ENCODE data around the gene OR51B2.
"Not testable (repeated sequence)": the region's sequence is repeated elsewhere in the genome, so short reads cannot be mapped to it uniquely, and the experiment has no call there.

The OR51B2 gene

DNA sequence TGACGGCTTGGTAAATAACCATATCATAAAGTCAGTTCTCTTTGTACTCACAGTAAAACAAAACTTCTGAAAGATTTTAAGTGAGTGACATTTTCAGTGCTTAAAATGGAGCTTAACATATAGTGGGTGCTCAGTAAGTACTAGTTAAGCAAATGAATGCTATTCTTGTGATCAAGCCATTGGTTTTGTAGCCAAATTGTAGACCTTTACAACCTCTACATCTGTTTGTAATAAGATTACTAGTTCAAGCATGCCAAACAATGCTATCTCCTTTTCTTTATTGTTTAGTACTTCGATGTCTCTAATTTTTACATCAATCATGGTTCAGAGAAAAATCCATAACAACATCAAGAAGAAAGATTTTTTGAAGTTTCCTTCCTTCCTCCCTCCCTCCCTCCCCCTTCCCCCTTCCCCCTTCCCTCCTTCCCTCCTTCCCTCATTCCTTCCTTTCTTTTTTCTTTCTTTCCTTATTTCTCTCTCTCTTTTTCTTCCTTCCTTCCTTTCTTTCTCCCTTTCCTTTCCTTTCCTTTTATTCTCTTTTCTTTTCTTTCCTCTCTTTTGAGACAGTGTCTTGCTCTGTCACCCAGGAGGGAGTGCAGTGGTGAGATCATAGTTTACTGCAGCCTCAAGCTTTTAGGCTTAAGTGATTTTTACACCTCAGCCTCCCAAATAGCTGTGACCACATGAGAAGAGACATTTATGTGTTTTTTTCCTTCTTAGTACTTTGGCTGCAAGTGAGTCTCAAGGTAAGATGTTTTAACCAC is 16.7 kb downstream of the OR51B2 start:
- no peak for DNase-seq

DNA sequence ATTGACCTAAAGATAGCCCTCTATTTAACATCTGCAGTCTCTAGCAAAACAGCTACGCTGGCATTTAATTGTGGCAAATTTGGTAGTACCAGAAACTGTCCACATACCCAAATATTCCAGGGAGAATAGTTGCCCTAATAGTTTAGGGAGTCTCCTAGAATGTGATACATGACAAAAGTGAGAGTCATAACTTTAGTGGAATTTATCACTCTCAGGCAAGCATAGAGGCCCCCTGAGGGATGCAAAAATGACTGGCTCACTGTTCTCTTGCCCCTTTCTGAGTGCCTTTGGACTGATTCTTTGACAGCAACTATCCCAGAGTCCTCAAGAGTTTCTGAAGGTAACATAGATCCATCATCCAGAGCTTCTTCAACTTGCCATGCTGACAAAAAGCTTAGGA is 20.1 kb downstream of the OR51B2 start:
- DNase-seq = no peak

- DNase-seq = no peak
Observed at GRCh38 chr11:5303626-5304025, 20.5 kb downstream of the OR51B2 start.

DNA sequence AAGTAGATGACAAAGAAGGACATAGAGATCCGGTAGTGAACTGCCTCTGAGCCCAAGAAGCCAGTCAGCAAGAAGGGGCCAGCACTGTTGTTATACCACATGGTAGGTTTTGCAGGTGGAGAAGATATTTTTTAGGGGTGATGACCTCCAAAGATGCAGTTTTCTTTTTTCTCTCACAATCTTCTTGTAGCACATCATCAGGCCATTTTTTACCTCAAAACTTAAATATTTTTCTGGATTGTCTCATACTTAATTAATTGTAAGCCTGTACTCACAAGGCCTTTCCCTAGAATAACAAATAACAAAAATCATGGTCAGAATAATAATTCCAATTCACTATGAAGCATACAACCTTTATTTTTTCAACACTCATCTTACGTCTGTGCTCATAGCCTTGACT is 22.3 kb downstream of the OR51B2 start, which contains the start of gene OR51B4:
Gene OR51B4, minus strand, starts transcription at position 101 of the 400 bp plus-strand sequence. Its CDS starts 0 bp downstream, at position 101.
- no peak for DNase-seq

DNA sequence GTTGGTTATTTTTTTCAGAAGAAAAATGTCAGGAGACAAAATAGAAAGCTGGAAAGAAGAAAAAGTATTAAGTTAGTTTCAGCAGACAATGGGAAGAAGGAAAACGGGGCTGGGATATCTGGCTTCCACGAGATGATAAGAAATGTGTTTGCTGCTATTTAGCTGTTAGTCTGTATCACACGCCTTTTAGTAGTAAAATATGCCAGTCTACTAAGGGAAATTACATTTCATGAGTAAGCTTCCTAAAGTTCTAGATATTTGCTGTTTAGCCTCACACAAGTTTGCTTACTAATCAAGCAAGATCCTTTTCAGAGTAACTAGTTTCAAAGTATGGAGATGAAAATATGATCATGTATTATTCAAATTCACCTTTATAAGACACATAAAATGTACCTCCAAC is 23.8 kb downstream of the OR51B2 start:
- DNase-seq = no peak

GRCh38 chr11:5298451-5298850 is 25.6 kb downstream of the OR51B2 start:
- DNase-seq = no peak

DNA sequence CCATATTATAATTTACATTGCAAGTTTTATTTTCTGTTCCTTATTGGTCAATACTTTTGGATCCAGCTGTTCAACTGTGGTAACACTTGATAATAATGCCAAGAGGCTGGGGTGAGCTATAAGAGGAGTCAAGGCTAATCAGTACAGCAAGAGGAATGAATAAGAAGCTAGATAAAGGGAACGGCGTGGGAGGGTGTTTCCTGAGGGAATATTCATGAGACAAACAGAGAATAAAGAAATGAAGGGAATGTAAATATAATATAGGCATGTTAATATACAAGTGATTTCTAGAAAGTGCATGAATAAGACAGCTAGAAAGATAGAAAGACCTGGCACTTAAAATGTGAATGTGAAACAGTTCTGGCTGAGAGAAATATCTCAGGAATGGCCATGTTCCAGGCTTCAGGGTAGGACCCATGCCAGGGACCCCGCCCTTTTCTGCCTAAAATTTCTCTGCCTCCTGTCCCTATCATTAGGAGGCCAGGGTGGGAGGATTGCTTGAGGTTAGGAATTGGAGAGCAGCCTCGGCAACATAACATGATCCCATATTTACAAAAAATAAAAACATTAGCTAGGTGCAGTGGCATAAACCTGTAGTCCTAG is 26.3 kb downstream of the OR51B2 start:
- DNase-seq = no peak

- not testable (repeated sequence) for DNase-seq
Observed at GRCh38 chr11:5294342-5294995, 29.6 kb downstream of the OR51B2 start.

DNA sequence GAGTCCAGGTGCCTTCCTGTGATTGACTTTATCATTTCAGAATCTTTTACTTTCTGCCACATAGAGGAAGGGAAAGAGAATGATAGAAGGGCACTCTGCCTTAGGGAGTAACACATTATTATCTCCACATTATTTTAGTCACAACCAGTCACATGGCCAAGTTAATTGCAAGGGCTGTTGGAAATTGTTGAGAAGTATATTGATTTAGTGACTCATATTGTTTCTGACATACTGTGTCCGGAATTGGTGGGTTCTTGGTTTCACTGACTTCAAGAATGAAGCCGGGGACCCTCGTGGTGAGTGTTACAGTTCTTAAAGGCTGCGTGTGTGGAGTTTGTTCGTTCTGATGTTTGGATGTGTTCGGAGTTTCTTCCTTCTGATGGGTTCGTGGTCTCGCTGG is 31.1 kb downstream of the OR51B2 start:
- no peak for DNase-seq

GRCh38 chr11:5291207-5291838 is 32.8 kb downstream of the OR51B2 start:
- no peak for DNase-seq

- no peak for DNase-seq
Observed at GRCh38 chr11:5290106-5290505, 34.0 kb downstream of the OR51B2 start.

GRCh38 chr11:5289696-5290095 is 34.4 kb downstream of the OR51B2 start:
- DNase-seq = no peak

DNA sequence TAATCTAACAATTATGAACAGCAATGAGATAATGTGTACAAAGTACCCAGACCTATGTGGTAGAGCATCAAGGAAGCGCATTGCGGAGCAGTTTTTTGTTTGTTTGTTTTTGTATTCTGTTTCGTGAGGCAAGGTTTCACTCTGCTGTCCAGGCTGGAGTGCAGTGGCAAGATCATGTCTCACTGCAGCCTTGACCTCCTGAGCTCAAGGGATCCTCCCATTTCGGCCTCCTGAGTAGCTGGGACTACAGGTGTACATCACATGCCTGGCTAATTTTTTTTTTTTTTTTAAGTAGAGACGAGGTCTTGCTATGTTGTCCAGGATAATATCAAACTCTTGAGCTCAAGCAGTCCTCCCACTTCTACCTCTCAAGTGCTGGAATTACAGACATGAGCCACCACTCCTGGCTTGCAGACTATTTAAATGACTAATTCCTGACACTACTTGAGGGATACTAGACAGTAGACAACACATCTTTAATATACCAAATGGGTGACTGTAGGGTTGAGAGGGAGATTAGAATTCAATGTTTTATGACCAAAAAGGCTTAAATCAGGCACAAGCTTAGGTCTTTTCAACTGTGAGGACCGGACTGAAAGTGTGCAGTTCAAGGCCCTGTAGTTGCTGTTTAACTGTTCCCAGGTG is 35.1 kb downstream of the OR51B2 start:
- no peak for DNase-seq

GRCh38 chr11:5288108-5288905 is 35.8 kb downstream of the OR51B2 start:
- no peak for DNase-seq

DNA sequence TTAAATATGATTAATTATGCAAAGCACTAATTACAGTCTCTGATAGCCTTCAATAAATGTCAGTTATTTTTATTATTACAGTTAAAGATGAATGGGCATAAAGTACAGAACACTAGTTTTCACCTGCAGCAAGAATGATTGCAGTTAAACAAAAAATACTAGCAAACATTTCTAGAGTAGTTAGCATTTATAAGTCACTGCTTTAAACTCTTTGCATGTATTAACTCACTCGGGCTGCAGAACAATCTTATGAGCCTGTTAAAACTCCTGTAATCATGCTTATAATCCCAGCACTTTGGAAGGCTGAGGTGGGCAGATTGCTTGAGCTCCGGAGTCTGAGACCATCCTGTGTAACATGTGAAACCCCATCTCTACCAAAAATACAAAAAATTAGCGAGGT is 37.2 kb downstream of the OR51B2 start:
- DNase-seq = no peak

GRCh38 chr11:5286351-5286750 is 37.7 kb downstream of the OR51B2 start:
- DNase-seq = no peak

DNA sequence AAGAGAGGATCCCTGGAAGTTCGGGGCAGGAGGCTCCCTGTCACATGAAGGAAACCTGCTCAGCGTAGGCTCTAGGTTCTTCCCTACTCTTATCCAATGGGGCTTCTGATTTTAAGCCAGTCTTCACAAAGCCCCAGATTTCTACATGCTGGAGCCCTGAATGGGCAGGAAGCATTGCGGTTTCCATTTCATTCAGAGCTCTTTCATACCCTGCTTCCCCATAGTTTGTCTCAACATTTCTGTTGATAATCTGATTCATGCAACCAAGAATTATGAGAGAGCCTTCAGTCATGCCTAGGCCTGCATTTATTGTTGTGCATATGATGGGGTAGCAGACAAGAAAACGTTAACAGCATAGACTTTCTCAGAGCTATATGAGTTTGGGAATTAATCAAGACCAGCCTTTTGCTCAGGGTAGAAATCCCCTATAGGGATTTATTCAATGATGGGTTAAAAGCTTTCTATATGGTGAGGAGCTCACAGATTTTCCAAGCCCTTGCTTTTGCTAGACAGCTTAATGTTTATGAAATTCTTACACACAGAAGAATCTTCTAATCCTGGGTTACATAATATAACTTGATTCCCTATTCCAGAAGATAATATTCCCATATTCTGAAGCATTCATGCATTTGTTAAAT is 38.3 kb downstream of the OR51B2 start:
- no peak for DNase-seq

DNA sequence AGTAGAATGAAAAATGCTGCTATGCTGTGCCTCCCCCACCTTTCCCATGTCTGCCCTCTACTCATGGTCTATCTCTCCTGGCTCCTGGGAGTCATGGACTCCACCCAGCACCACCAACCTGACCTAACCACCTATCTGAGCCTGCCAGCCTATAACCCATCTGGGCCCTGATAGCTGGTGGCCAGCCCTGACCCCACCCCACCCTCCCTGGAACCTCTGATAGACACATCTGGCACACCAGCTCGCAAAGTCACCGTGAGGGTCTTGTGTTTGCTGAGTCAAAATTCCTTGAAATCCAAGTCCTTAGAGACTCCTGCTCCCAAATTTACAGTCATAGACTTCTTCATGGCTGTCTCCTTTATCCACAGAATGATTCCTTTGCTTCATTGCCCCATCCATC is 39.5 kb downstream of the OR51B2 start:
- no peak for DNase-seq

DNA sequence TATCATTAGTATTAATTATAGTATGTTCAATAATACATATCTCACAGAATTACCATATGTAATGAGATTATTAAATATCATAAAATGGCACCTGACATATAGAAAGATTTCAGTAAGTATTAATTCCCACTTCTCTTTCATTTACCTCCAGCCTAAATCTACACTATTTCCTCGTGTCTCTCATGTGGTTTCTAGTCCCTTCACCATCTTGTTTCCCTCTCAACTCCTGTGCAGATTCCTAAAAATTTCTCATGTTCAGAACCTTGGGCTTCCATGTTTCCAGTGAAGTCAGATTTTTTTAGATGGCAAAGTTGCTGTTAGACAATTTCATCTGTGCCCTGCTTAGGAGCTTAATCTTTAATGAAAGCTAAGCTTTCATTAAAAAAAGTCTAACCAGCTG is 40.2 kb downstream of the OR51B2 start:
- no peak for DNase-seq

- no peak for DNase-seq
Observed at GRCh38 chr11:5283086-5283485, 41.0 kb downstream of the OR51B2 start.

GRCh38 chr11:5282628-5283027 is 41.5 kb downstream of the OR51B2 start:
- DNase-seq = no peak

- DNase-seq = no peak
Observed at GRCh38 chr11:5281596-5281995, 42.5 kb downstream of the OR51B2 start.

All from stimulated activated CD4-positive, alpha-beta T cell treated with anti-CD3 and anti-CD28 coated beads, Interleukin-1b, Interleukin-23, amount 100 ng/mL, for 48 hours (primary cell).